Hepatocyte (in vitro differentiated cells): ENCODE data around the gene HES5.

Source experiments
- CTCF ChIP-seq: fragments of 200-600 bp; sonication (generic); IDR thresholded peaks from 2 replicates; pipeline ENCODE4 v1.5.1; 2016; ENCODE audit warnings: antibody characterized with exemption, mild to moderate bottlenecking; ENCODE audit not compliant: poor library complexity
- EZH2 ChIP-seq: fragments of 200-600 bp; sonication (generic); IDR thresholded peaks from 2 replicates; pipeline ENCODE4 v1.6.1; 2016; ENCODE audit warnings: antibody characterized with exemption, mild to moderate bottlenecking, borderline replicate concordance
- EZH2phosphoT487 ChIP-seq: fragments of 200-600 bp; sonication (generic); IDR thresholded peaks from one replicate; pipeline ENCODE4 v1.6.1; 2018; ENCODE audit warnings: antibody characterized with exemption, mild to moderate bottlenecking, low read depth, moderate library complexity; ENCODE audit not compliant: unreplicated experiment, severe bottlenecking

GRCh38 chr1:2488688-2489087, 41.4 kb downstream of the HES5 start:
- TF ChIP-seq EZH2: no peak
- no peak for TF ChIP-seq CTCF
- no peak for TF ChIP-seq EZH2phosphoT487
